ENCODE results near the gene ATP8A2. TPM values are rescaled to one million over a fixed set of nuclear protein-coding genes. Genes with fewer than 3 reads are reported as not detected.

ATP8A2 gene
- total RNA-seq, 4 donors from 2014 or later, result 0.13 to 0.29 (median 0.24) TPM

GRCh38 chr13:25579221-25579620 is 207.4 kb downstream of the ATP8A2 start:
- DNase-seq, result no peak
- Histone ChIP-seq H3K36me3 (no peaks in the 10 kb centered on the region), H3K27me3 (no peaks in the 10 kb centered on the region), H3K4me3 (replicated peaks in 1 of 3) (no peak overlapping the region), H3K27ac (no peak overlapping the region), H3K4me1 (no peaks in the 10 kb centered on the region), H3K9me3 (no peaks in the 10 kb centered on the region)
- no peak for TF ChIP-seq POLR2A (IDR thresholded peaks at IDR 0.05)
- TF ChIP-seq CTCF (IDR thresholded peaks at IDR 0.05), result no peak
- intact Hi-C loops (cut with DNase I), result loop anchor here (5.0 kb wide), 1 partner anchor 488 kb away; no protein-coding TSS in a partner anchor
- WGBS, 2 donors, result 94 to 95% methylated on average over 8 of the region's 8 CpGs

- no peaks in the 10 kb centered on the region for H3K4me1 ChIP-seq
- H3K36me3 ChIP-seq, result no peaks in the 10 kb centered on the region
- intact Hi-C loops (cut with DNase I), result no loop called here
- H3K4me3 ChIP-seq (replicated peaks in 1 of 3), result no peak overlapping the region
- WGBS, 2 donors, result 77 to 78% methylated on average over 2 of the region's 2 CpGs
- no peaks in the 10 kb centered on the region for H3K27me3 ChIP-seq
- no peak for TF ChIP-seq CTCF (IDR thresholded peaks at IDR 0.05)
- no peak for TF ChIP-seq POLR2A (IDR thresholded peaks at IDR 0.05)
- H3K27ac ChIP-seq, result no peak overlapping the region
- no peaks in the 10 kb centered on the region for H3K9me3 ChIP-seq
- no peak for DNase-seq
Observed at GRCh38 chr13:25581351-25581750, 209.6 kb downstream of the ATP8A2 start.

GRCh38 chr13:25584087-25584486 is 212.3 kb downstream of the ATP8A2 start:
- no peak for TF ChIP-seq POLR2A (IDR thresholded peaks at IDR 0.05)
- TF ChIP-seq CTCF (IDR thresholded peaks at IDR 0.05), result no peak
- no peaks in the 10 kb centered on the region for H3K27me3 ChIP-seq
- no peaks in the 10 kb centered on the region for H3K9me3 ChIP-seq
- H3K36me3 ChIP-seq, result no peaks in the 10 kb centered on the region
- no peaks in the 10 kb centered on the region for H3K4me1 ChIP-seq
- intact Hi-C loops (cut with DNase I), result no loop called here
- no peak overlapping the region for H3K27ac ChIP-seq
- WGBS, 2 donors, result 58 to 61% methylated on average over 6 of the region's 6 CpGs
- DNase-seq, result no peak
- no peak overlapping the region for H3K4me3 ChIP-seq (replicated peaks in 1 of 3)

- no peaks in the 10 kb centered on the region for H3K27me3 ChIP-seq
- 65 to 69% methylated on average over 5 of the region's 5 CpGs for WGBS, 2 donors
- no peaks in the 10 kb centered on the region for H3K4me1 ChIP-seq
- DNase-seq, result no peak
- intact Hi-C loops (cut with DNase I), result no loop called here
- TF ChIP-seq CTCF (IDR thresholded peaks at IDR 0.05) (no peak), POLR2A (IDR thresholded peaks at IDR 0.05) (no peak)
- no peaks in the 10 kb centered on the region for H3K9me3 ChIP-seq
- no peaks in the 10 kb centered on the region for H3K36me3 ChIP-seq
- no peak overlapping the region for H3K4me3 ChIP-seq (replicated peaks in 1 of 3)
- no peak overlapping the region for H3K27ac ChIP-seq
Observed at GRCh38 chr13:25585000-25585399, 213.2 kb downstream of the ATP8A2 start.

- no peak for DNase-seq
- H3K9me3 ChIP-seq, result no peaks in the 10 kb centered on the region
- H3K4me1 ChIP-seq, result no peaks in the 10 kb centered on the region
- WGBS, 2 donors, result 88 to 94% methylated on average over 1 of the region's 1 CpG
- TF ChIP-seq CTCF (IDR thresholded peaks at IDR 0.05) (no peak), POLR2A (IDR thresholded peaks at IDR 0.05) (no peak)
- intact Hi-C loops (cut with DNase I), result no loop called here
- no peaks in the 10 kb centered on the region for H3K27me3 ChIP-seq
- H3K27ac ChIP-seq, result no peak overlapping the region
- no peaks in the 10 kb centered on the region for H3K36me3 ChIP-seq
- H3K4me3 ChIP-seq (replicated peaks in 1 of 3), result no peak overlapping the region
Observed at GRCh38 chr13:25587326-25587980, 215.7 kb downstream of the ATP8A2 start.
